GM19438 (cell line): ENCODE data around the gene SLC30A4.

Experiments used
- ATAC-seq: cut with Tn5 transposase; IDR thresholded peaks from one replicate; pipeline ENCODE4 v1.9.1; 2021; ENCODE audit warnings: low read depth; ENCODE audit not compliant: unreplicated experiment

Gene SLC30A4

DNA sequence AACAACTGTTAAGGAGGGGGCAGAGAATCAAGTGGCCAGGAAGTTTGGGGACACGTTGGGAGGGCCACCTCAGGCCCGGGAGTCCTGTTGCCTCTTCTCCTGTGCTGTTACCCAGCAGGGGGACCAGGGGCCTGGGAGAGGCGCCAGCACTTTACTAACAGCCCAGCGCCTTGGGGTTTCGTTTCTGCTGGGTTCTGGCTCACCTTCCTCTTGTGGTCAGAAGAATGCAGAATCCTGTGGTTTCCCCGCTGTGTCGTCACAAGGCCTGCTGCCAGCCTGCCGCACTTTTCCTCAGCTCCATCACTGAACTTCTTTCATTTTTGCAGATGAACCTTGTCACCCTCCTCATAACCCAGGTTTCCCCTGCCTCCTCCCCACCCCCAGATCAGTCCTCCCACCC, 67.7 kb downstream of the SLC30A4 start:
- peak; percentile 53 for ATAC-seq

DNA sequence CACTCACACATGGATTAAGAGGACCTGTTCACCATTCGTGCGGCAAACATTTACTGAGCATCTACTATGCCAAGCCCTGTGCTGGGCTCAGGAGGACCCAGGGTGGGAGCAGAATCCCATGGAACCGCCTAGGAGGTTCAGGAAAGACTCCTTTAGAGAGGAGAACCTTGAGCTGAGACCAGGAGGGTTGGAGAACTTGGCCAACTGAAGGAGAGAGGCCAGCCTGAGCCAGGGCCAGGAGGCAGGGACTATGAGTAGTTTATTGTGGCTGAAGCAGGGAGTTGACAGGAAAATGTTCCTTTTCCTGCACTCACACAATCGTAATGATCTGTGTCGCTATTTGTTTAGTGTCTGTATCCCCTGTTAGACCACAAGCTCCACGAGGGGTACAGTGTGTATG, 71.3 kb downstream of the SLC30A4 start:
- no peak for ATAC-seq

GRCh38 chr15:45449916-45450867, 72.4 kb downstream of the SLC30A4 start:
- ATAC-seq, result no peak

GRCh38 chr15:45449395-45449794, 73.2 kb downstream of the SLC30A4 start:
- ATAC-seq, result no peak

DNA sequence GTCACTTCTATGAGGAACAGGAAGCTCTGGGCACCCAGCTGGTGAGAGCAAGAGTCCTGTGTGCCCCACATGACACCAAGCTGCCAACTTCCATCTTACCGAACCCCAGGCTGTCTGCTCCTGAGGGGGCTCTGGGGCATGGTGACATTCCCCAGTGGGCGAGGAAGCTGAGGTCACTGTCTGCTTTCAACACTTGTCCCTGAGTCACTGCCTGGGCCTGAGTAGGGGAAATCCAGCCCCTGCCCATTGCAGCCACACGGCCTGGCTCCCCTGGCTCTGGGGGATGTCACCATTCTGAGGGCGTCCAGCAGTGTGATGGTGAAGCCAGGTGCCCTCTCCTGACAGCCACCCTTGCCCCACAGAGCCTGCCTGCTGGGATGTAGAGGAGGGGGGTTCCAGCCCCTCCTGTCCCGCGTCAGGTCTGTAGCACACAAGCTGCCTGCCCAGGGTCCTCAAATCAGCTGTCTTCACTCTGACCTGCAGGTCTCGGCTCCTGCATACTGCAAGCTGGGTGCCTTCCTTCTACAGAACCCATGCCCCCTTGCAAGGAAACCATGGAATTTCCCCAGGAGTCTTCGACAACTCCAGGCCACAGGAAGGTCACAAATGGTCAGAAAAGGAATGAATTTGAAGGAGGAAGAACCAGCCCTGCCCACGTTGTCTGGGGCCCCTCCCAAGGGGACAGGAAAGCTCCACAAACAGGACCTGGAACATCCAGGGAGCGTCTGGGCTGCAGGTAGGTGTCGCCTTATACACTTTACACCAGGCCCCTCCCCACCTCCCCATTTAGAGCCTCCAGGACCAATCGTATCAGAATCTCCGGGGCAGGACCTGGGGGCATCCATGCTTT, 74.3 kb downstream of the SLC30A4 start:
- no peak for ATAC-seq

DNA sequence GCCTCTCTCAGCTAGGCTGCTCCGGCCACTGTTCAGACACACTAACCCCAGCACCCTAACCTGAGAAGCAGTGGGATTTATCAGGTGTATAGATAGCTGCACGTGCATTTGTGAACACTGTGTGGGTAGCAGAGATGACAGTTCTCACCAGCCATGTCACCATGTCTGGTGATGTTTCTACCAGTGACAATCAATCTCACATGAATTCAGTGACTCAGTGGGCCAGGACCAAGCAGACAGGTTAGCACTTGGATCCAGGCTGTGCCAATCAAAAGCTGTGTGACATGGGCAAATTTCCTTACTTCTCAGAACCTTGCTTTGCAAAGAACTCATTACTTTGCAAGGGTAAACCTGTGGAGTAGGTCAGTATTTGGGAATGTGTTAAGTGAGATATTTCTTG, 78.9 kb downstream of the SLC30A4 start:
- ATAC-seq, result no peak

DNA sequence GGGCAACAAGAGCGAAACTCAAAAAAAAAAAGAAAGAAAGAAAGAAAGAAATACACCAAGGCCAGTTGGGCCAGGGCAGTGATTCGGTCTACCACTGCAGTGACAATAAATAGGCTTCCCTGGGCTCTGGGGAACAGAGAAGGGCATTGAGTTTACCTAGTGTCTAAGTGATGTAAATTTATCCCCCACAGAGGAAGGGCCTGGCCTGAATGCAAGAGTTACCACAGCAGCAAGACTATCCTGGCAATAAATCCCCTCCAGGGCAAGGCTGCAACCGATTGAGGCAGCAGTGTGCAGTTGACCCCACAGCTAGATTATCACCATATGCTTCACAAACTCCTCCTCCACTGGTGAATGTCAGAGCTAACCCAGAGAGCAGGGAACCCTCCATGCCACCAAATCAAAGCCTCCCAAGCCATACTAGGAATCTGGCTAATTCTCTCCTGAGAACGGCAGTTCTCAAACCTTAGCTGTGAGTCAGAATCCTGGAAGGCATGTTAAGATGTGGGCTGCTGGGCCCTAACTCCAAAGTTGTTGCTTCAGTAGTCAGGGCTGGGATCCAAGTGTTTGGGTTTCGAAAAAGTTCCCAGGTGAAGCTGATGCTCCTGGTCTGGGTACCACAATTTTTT, 79.9 kb downstream of the SLC30A4 start:
- ATAC-seq, result no peak

- no peak for ATAC-seq
Observed at GRCh38 chr15:45441686-45442085, 80.9 kb downstream of the SLC30A4 start.

DNA sequence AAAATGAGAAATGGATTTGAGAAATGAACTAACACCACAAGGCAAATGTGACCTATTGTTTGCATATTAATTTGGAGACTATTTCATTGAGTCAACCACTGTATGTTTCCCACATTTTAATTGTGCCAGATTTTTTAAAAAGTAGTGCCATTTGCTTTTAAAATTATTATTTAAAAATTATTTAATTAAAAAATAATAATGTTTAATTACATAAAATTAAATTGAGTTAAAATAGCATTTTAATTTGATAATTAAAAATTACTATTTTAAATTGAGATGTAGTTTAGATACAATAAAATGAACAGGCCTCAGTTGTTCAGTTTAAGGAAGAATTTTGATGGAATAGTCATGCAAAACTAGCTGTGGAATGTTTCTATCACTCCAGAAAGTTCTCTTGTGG, 81.5 kb downstream of the SLC30A4 start:
- no peak for ATAC-seq

GRCh38 chr15:45439521-45440260, 82.9 kb downstream of the SLC30A4 start:
- no peak for ATAC-seq

DNA sequence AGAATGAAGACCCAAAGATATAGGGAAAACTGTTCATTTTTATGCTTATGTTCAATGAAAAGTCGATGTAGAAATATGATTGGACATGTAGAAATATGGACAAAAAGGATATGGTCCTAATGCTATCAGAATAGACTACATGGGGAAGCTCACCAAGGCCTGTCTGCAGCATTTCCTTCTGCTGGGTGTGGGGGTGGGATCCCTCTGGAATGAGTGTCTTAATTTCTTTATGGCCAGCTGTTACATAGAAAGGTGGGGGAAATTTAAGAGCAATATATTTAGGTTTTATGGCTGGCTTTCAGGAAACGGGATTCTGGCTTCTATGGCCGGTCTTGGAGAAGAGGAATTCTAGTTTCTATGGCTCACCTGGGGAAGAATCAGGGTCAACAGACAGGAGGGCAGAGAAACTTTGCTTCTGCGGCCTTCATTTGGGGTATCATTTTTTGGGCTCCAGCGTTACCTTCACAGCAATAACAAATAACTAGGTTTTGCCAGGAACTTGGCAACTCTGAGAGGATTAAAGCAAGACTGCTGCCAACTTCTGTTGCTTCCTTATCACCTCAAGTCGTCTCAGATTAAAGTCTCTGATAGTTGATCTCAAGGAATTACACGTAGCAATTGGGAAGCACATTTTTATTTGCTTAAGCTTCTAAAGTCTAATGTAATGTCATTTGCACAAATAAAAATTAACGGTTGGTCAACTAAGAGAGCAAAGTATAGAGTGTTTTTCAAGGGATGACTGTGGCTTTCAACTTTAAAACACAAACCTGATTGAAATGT, 87.2 kb downstream of the SLC30A4 start:
- ATAC-seq, result no peak

- ATAC-seq, result no peak
Observed at GRCh38 chr15:45434078-45434567, 88.4 kb downstream of the SLC30A4 start.

DNA sequence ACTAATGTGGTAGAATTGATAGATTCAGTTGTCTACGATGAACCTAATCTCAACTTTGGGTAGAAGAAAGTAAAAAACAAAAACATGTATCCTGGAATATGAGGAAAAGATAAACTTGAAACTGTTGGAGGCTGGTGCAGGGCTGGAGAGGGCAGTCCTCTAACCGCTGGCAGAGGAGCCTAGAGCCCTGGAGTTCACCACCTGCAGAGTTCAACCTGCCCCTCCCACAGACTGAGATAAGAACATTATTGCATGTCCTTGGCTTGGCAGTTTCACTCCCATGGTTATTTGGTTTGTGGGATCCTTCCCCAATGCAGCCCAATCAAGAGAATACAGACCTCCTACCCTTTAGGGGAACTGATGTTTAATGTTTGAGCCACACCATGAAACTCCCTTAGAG, 91.0 kb downstream of the SLC30A4 start:
- ATAC-seq, result no peak

DNA sequence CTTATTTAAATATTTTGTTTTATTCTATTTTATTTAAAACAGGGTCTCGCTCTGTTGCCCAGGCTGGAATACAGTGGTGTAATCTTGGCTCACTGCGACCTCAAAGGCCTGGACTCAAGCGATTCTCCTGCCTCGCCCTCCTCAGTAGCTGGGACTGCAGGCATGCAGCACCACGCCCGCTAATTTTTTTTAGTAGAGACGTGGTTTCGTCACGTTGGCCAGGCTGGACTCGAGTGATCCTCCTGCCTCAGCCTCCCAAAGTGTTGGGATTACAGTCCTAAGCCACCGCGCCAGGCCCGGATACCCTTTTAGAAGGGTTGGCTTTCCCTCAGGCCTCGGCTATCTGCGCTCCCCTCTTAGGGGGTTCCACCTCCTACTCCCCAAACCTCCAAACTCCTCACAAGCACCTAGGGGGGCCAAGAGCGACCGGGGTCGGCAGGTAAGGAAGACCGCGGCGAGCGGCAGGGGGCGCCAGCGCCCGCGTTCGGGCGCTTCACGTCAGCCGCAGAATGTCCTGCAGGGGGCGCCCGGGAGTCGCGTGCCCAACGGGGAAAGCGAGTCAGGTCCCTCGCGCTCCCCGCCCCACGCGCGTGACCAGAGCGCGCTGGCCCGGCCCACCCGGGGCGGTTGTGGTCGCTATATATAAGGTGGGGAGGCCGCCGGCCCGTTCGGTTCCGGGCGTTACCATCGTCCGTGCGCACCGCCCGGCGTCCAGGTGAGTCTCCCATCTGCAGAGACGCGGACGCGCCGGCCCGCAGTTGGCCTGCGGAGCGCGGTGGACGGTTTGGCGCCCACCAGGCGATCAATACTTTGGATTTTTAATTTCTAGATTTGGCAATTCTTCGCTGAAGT, 92.4 kb downstream of the SLC30A4 start:
- peak; percentile 50 for ATAC-seq
